Stimulated activated CD4-positive, alpha-beta T cell treated with anti-CD3 and anti-CD28 coated beads, TNF-alpha, amount 100 ng/mL, for 24 hours (primary cell): ENCODE data around the gene STARD7.
"Not testable (repeated sequence)": the region's sequence is repeated elsewhere in the genome, so short reads cannot be mapped to it uniquely, and the experiment has no call there.

ENCODE experiments used
- DNase-seq, 3 experiments: peaks; one replicate each; pipeline ENCODE4 v3.0.0-alpha.2; 2020; ENCODE audit warnings: low read depth in 3 of 3

Gene STARD7

DNA sequence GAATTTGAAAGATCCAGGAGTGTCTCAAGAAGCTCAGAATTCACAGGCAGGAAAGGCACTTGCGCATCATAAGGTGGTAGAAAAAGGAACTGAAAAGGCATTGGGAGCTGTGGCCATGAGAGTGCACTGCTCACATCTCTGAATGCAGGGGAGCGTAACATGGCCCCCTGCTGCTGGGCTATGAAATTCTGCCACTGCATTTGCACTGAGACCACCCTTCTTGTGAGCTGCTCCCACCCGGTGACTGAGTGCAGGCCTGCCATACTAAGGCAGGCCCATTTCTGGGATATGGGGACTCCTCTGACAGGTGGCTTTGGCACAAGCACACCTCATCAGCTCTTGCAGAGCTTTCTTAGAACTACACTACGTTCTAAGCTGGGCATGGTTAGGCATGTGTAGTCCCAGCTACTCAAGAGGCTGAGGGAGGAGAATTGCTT is 25.3 kb upstream of the STARD7 start:
- no peak for DNase-seq

DNA sequence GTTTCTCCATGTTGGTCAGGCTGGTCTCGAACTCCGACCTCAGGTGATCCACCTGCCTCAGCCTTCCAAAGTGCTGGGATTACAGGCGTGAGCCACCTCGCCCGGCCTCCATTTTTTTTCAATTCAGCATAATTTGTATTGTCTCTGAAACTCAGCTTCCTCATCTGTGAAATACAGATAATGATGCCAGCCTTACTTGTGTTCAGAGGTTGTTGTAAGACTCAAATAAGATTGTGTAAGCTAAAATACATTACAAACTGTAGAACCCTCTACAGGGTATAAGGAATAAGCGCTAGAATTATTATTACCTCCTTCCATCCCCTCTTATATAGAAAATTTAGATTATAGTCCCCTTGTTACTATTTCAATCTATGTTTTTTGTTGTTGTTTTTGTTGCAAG is 24.8 kb upstream of the STARD7 start:
- DNase-seq: no peak

DNA sequence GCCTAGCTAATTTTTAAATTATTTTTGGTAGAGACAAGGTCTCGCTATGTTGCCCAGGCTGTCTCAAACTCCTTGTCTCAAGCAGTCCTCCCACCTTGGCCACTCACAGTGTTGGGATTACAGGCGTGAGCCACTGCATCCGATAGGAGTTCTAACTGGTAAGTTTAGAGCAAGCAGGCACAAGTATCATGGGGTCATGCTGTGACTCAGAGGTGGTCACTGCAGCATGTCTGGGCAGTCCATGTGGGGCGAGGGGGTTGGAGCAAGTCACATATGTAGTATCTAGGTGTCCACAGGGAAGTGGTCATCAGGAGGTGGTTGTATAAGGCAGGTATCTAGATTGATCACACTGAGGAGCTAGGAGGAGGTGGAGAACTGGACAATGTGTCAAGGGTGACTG is 22.7 kb upstream of the STARD7 start:
- no peak for DNase-seq

DNA sequence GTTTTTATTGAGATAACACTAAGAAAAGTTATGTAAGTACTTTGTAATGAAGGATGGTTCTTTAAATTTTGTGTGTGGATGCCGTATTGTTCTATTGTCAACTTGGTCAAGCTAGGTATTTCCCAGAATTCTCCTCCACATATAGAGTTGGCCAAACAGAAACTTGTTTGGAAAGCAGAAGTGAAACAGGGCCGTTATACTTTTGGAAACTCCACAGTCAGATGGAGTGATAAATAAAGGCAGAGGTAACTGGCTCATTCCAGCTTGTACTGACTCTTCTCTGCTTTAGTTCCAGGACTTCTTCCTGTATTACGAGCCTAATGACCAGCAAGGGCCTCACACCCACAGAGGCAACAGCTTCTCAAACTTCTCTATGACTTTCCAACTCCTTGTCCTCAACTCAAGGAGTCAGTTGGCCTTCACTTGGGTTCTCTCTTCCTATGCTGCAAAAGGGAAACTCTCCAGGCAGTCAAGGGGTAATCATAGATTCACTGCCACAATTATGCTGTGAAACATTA is 16.4 kb upstream of the STARD7 start:
- no peak for DNase-seq

DNA sequence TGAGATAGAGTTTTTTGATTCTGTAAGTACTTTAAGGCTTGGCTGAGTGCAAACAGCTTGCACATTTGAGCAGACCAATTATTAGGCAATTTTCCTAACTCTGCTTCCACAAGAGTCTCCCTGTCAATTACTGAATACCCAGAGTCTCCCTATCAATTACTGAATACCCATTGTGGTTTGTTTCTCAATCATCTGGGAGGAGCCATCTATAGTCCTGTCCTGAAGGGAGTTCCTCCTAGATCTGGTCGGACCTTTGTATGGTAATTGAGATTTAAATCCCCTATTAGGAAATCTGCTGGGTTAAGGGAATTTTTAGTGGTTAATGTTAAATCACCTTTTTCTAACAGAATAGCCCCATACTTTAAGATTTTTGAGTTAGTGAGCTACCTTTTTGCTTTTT is 12.5 kb upstream of the STARD7 start:
- DNase-seq: not testable (repeated sequence)

DNA sequence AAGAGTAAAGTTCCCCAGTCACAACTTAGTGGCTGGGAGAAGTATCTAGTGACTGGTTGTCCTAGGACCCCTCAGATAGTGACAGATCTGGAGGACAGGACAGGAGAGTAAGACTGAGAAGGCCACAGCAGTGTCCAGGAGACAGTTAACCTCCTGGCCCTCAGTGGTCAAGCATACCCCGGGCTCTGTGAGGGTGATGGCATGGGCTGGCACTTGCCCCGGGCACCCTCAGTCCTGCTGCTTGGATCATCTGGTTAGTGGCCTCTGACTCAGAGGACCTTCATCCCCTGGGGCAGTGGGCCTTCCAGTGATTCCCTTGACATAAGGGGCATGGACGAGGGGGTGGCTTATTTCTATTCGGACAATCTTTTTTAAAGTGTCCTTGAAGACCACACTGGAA is 11.3 kb upstream of the STARD7 start:
- DNase-seq: not testable (repeated sequence)

DNA sequence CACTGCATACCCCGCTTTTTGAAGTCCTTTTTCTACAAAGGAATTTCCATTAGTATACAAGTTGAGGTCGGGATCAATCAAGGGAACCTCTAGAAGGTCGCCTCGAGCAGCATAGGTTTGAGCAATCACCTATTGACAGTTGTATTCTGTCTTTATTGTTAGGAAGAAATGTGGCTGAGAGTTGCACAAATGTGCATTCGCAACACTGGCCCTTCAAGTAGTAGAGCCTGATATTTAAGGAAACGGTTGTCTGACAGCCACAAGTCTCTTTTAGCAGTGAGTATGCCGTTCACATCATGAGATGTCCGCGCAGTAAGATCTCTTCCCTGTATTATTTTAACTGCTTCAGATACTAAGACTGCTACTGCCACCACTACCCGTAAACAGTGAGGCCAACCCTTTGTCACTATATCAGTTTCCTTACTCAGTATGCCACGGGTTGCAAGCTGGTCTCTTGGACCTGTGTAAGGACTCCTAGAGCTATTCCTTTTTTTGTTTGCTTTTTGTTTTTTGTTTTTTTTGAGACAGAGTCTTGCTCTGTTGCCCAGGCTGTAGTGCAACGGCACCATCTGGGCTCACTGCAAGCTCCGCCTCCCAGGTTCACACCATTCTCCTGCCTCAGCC is 10.0 kb upstream of the STARD7 start:
- DNase-seq: no peak

DNA sequence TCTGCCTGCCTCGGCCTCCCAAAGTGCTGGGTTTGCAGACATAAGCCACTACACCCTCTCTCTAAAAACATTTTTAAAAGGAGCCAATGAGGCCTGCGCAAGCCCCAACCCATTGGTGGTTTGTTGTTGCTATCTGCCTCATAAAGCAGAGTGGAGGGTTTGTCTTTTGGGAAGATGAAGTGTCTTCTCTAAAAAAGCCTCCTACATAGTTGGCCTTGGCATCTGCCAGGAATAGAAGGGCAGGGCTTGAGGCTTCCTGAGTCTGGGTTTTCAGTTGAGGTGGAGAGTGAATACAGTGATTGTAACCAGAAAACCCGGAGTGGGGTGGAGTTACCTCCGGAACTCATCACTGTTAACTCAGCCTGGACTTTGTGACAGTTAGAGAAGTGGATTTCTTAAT is 5.9 kb upstream of the STARD7 start:
- DNase-seq: no peak

DNA sequence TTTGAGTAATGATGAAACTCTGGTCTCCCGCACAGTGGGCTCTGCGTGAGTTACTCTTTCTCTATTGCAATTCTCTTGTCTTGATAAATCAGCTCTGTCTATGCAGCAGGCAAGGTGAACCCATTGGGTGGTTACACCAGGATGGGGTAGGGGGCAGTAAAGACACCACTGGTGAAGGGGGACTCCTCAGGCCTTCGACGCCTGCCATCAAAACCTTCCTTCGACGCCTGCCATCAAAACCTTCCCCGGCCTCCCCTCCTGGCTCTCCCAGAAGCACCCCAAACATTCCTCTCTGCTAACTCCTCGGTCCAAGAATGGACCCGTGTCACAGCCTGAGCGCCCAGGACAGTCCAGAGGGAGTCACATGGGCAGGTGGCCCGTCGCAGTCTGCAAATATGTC is 4.8 kb upstream of the STARD7 start:
- DNase-seq: no peak

DNA sequence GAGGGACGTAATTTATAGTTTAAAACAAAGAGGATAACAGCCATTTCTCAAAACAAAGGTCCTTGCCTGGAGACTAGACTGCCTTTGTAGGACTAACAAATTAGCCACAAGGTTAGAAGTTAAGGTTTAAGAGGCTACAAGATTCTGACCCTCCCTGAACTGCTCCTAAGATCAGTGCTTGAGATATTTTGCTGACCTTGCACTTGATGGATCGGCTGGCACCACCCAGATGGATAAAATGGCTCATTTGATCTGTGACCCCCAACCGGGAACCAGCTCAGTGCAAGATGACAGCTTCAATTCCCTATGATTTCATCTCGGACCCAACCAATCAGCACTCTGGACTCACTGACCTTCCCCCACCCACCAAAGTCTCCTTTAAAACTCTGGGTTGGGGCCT is 3.7 kb upstream of the STARD7 start:
- no peak for DNase-seq

DNA sequence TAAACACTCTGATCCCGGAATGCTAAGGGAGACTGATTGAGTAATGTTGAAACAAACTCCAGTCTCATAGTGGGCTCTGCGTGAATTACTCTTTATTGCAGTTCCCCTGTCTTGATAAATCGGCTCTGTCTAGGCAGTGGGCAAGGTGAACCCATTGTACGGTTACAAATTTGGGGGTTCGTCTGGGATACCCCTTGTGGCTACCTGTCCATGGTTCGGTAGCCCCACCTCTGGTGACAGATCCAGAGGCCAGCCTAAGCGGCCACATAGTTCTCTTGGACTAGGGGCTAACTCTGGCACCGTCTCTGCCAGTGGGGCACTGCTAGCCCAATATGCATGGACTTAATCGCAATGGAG is 1.1 kb upstream of the STARD7 start:
- no peak for DNase-seq

DNA sequence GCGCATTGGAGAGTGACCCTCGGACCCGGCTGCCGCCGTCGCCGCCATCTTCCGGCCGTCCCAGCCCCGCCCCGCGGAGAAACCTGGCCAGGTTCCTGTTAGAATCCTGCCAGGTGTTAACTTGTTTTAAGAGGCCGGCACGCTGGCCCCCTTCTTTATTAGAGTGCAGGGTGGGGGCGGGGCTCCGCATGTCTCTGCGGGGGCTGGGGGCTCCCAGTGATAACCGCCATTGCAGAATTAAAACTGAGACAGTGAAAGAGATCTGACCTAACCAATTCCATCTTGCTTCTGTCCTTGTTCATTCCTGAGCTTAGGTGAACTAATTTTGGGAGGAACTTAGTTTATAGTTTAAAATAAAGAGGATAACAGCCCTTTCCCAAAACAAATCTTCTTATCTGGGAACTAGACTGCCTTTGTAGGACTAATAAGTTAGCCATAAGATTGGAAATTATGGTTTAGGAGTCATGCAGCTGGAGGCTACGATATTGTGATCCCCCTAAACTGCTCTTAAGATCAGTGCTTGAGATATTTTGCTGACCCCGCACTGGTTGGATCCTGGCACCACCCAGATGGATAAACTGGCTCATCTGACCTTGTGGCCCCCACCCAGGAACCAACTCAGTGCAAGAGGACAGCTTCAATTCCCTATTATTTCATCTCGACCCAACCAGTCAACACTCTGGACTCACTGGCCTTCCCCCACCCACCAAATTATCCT is 543 bp upstream of the STARD7 start:
- no peak for DNase-seq

DNA sequence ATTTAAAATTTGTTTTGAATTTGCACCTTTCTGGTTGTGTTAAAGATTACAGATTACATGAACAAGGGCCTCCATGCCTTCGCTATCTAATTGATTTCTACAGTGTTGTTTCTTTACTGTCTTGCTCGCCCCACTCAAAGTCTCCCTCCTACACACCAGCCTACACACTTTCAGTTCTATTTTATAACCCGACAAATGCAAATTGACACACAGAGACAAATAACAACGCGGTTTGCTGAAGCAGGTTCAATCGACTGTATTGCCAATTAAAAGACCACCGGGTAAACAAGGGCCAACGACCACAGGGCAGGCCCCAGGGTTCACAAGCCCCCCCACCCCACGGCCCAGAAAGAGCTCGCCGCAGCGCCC is 869 bp downstream of the STARD7 start:
- no peak for DNase-seq

DNA sequence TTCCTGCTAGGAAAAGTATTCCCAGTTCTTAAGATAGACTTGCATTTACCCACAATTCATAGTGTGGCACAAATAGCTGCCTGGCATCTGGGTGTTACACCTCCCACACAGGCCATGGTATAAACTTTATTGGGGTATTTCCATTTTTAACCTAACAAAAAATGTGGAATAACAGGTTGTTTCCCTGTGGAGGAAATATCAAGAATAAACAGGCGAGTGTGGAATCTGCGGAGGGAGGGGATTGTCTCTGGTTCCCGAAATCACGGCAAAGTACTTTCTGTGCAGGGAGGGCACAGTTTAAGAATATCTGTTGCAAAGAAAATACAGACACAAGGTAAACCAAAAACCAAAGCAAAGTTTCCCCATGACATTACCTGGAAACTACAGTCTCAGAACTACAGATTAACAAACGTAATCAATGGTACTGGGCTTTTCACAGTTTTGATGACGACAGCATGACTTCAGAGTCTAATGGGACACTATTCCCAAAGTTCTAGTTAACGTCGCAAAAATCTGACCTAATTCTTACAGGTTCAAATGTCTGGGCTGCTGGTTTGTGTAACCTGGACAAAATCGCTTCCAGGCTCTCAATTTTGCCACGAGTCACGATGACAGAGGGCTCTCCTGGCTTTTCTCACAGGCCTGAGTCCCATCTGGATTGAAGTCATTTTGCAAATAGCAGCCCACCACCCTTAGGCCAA is 1.4 kb downstream of the STARD7 start:
- no peak for DNase-seq

DNA sequence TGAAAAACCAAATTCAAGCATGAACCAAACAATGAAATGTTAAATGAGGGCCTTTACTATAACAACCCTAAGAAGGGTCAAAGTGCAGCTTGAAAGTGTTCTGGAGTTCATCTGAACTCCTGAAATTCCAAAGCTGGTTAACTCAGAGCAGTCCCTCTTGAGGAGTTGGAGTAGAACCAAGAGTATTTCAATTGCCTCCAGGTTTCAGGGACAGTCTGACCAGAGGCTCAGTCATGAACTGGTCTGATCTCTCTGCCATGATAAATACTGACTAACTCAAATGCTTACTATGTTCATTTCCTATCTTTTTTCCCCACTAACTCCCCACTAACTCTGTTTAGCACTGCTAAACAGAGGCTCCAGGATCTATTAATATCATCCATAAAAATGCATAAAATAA is 2.7 kb downstream of the STARD7 start:
- no peak for DNase-seq

DNA sequence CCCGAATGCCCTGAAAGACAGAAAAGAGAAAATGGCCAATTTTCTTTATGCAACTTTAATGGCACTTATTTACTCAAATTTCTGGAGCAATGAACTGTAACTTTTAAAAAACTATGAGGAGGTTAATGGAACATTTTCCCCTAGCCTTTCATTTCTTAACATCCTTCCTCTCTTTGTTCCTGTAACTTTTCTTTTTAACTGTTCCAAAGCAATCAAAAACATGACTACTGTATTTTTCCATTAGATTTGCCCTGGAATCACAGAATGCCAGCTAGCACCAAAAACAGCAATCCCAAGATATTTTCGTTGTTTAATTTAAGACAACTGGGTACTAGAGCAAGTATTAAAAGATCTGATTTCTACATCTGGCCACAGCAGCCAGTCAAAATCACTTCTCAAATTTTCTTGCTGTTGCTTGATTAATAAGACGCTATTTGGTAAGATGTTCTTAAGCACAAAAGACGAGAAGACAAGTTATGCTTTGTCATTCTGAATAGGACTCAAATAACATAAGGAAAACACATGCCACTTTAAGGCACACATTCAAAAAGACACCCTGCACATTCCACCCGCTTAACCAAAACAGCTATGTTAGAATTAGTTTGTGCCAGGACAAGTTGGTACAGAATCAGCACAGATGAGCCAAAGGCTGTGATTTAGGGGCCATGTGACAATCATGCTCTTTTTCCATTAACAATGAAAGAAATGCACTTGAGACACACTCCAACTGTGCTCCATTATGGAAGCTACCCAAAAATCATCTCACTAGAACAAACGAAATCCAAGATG is 3.6 kb downstream of the STARD7 start:
- no peak for DNase-seq

DNA sequence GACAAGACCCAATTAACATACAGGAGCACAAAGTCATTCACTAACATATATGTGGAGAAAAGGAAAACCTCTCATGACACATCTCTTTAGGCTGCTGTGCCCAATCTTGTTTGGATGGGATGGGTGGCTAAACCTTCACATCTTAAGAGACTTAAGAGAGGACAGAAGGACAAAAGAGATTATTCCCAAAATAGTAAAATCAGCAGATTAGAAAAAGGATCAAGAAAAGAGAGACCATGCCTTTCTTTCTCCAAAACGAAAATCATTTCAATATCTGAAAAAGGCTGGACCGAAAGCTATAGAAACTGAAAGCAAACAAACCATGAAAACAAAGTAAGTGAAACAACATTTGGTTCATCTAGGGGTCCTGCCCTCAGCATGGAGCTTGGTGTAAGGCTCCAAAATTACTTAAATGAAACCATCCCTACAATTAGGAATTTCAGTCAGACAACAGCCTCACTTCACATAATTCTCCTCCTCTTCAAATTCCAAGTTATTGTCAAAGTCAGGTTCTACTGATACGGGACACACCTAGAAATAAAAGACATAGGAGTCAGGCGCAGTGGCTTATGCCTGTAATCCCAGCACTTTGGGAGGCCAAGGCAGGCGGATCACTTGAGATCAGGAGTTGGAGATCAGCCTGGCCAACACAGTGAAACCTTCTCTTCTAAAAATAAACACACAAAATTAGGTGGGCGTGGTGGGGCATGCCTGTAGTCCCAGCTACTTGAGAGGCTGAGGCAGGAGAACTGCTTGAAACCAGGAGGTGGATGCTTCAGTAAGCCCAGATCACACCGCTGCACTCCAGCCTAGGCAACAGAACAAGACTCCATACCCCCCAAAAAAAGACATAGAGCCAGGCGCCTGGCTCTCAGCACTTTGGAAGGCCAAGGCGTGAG is 5.2 kb downstream of the STARD7 start:
- DNase-seq: no peak

DNA sequence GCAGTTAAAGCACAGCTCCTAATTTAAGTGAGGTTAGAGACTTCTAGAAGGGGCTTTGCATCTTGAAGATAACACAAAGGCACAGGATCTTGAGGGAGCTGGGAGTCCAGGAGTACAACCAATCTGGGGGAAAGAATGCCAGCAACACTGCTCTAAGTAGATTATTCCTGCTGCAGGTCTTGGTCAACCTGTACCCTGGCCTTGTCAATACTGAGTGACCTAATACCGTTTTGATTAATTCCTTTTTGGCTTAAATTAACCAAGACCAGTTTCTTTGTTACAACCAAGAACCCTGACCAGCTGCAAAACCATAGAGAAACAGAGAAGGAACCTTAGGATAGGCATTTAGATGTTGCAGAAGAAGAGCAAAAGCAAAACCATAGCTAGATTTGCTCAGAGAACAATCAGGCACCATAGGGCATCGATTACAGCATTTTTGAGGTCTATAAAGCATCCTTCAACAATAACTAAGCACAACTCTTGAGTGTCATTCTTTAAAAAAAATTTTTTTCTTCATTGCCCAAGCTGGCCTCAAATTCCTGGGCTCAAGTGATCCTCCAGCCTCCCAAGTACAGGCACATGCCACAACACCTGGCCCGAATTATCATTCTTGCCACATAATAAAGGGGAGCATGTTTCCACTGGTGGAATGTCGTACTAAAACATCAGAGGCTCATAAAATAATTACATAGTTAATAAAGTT is 6.3 kb downstream of the STARD7 start:
- DNase-seq: no peak

DNA sequence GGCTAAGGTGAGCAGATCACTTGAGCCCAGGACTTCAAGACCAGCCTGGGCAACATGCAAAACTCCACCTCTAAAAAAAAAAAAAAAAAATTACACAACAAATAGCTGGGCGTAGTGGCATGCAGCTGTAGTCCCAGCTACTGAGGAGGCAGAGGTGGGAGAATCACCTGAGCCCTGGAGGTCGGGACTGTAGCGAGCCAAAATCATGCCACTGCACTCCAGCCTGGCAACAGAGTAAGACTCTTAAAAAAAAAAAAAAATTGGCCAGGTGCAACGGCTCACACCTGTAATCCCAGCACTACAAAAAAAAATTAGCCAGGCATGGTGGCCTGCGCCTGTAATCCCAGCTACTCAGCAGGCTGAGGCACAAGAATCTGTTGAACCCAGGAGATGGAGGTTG is 7.3 kb downstream of the STARD7 start:
- no peak for DNase-seq

DNA sequence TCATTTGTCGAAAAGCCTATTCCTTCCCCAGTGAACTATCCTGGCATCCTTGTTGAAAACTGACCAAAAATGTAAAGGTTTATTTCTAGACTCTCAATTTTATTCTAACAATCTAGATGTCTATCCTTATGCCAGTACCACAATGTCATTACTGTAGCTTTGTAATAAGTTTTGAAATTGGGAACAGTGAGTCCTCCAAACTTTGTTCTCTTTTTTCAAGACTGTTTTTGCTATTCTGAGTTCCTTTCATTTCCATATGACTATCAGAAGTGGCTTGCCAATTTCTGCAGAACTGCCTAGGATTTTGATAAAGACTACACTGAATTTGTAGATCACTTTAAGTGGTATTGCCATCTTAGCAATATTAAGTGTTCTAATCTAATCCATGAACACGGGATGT is 9.7 kb downstream of the STARD7 start:
- no peak for DNase-seq
